ENCODE results near the gene IL36A.

The IL36A gene

DNA sequence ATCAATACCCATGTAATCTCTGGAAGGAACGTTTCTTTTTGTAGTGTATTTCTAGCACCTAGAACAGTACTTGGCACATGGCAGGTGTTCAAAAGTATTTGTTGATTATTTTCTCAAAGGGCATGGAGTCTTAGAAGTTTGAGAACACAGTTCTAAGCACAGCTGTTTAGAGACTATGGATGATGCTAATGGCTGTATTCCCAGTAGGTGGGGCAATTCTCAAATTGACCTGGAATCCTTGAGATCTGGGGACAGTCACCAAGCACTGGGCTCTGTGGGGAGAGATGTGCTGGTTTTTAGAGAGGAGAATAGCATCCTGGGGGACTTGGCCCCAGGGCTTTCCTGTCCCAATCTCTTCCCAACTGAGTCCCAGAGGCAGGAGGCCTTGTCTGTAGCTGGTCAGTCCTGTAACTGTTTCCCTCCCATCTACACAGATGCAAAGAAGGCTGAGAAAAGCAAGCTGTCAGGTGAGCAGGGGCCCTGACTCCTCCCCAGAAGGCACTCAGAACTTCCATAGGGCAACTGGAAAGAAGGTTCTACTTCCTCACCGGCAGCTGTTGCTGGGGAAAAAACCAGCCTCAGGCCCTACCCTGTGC, 44.9 kb upstream of the IL36A start:
- Histone ChIP-seq H2AFZ (ENCODE audit: low read depth) (no peak overlapping the region), H3K79me2 (ENCODE audit: insufficient read depth, low read depth) (no peaks in the 10 kb centered on the region), H3K36me3 (ENCODE audit: insufficient read depth) (no peaks in the 10 kb centered on the region), H3K4me2 (no peak overlapping the region), H3K9ac (no peak overlapping the region), H4K20me1 (ENCODE audit: insufficient read depth) (no peaks in the 10 kb centered on the region), H3K27ac (no peak overlapping the region), H3K4me1 (ENCODE audit: low read depth, poor library complexity, severe bottlenecking) (no peaks in the 10 kb centered on the region), H3K4me3 (IDR thresholded peaks at IDR 0.05; ENCODE audit: insufficient read depth, low read depth, low read length) (no peak overlapping the region), H3K27me3 (ENCODE audit: insufficient read depth, low read depth) (no peaks in the 10 kb centered on the region)
- TF ChIP-seq, protein P1, sequence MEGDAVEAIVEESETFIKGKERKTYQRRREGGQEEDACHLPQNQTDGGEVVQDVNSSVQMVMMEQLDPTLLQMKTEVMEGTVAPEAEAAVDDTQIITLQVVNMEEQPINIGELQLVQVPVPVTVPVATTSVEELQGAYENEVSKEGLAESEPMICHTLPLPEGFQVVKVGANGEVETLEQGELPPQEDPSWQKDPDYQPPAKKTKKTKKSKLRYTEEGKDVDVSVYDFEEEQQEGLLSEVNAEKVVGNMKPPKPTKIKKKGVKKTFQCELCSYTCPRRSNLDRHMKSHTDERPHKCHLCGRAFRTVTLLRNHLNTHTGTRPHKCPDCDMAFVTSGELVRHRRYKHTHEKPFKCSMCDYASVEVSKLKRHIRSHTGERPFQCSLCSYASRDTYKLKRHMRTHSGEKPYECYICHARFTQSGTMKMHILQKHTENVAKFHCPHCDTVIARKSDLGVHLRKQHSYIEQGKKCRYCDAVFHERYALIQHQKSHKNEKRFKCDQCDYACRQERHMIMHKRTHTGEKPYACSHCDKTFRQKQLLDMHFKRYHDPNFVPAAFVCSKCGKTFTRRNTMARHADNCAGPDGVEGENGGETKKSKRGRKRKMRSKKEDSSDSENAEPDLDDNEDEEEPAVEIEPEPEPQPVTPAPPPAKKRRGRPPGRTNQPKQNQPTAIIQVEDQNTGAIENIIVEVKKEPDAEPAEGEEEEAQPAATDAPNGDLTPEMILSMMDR (conservative IDR thresholded peaks at IDR 0.05; ENCODE audit: low read depth, low read length), result no peak

DNA sequence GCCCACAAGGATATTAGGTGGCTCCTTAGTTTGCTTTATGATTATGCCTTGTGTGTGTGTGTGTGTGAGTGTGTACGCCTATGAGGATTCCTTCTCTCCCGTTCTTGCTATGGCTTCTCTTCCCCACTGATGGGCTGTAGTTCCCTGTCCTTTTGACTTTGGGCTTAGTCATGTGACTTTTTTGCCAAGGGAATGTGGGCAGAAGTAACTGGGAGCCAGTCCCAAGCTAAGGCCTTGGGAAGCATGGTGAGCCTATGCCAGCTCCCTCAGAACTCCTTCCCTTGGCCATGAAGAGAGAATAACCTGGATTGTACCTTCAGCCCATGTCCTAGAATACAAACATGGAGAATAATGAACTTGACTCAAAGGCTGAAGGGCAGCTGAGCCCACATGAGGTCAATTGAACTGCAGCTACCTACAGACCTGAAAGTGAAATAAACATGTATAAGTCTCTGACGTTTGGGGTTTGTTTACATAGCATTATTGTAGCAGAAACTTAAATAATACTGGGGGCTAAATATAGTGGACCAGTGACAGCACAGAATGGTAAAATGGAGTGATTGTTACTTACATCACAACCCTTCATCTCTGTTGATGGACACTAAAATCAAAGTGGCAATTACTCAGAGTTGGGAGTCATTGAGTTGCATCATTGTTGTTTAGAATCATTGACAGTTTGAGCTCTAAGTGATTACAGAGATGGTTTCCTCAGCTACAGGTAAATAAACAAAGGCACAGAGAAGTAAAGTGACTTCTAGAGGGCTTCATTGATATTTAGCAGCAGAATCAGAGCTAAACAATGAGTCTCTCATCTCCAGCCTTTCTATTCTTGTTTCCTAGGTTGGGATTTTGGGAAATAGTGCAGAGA, 42.7 kb upstream of the IL36A start:
- no peak overlapping the region for H2AFZ ChIP-seq (ENCODE audit: low read depth)
- no peak overlapping the region for H3K4me3 ChIP-seq (IDR thresholded peaks at IDR 0.05; ENCODE audit: insufficient read depth, low read depth, low read length)
- H3K79me2 ChIP-seq (ENCODE audit: insufficient read depth, low read depth), result no peaks in the 10 kb centered on the region
- no peaks in the 10 kb centered on the region for H3K4me1 ChIP-seq (ENCODE audit: low read depth, poor library complexity, severe bottlenecking)
- no peak overlapping the region for H3K9ac ChIP-seq
- H3K27ac ChIP-seq, result no peak overlapping the region
- TF ChIP-seq, protein P1 (conservative IDR thresholded peaks at IDR 0.05; ENCODE audit: low read depth, low read length), result no peak
- H3K27me3 ChIP-seq (ENCODE audit: insufficient read depth, low read depth), result no peaks in the 10 kb centered on the region
- no peaks in the 10 kb centered on the region for H4K20me1 ChIP-seq (ENCODE audit: insufficient read depth)
- no peak overlapping the region for H3K4me2 ChIP-seq
- H3K36me3 ChIP-seq (ENCODE audit: insufficient read depth), result no peaks in the 10 kb centered on the region

DNA sequence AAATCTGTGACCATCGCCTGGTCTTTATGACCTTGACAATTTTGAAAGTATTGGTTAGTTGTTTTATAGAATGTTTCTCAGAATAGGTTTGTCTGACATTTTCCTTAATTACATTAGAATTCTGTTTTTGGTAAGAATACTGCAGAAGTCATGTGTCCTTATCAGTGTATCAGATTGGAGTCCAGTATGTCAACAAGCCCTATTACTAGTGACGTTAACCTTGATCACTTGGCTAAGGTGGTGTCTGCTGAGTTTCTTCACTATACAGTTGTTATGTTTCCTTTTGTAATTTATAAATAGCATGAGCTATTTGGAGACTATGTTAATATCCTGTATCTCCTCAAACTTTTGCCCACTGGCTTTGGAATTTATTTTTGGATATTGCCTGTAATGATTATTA, 38.2 kb upstream of the IL36A start:
- Histone ChIP-seq H3K27me3 (ENCODE audit: insufficient read depth, low read depth) (no peaks in the 10 kb centered on the region), H3K9ac (no peak overlapping the region)

DNA sequence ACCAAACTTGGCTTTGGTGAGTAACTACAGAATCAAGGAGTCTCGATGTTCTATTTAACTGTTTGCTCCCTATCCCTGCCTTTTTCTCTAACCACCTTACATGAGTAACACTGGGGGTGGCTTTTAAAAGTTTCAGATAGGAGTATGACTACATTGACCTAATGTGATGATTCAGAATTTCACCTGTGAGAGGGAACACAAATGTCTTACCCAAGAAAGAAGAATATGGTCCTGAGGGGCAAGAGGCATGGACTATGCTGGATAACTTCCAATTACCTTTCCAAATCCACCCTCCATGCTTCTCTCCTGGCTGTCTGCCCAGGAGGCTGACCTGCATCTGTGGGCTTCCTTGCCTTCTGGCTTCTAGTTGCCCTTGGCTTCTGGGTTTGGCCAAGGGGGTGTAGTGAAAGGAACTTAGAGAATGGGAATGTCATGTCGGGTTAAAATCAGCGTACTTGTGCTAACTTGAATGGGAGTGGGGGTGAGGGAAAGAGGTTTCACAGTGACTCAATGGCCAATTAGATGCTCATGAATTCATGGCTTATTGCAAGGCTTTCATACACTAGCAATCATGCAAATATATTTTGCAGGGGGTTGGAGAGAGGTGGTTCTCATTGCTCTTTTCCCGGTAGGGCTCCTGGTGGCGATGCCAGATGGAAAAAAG, 32.7 kb upstream of the IL36A start:
- Histone ChIP-seq H3K36me3 (ENCODE audit: insufficient read depth) (no peaks in the 10 kb centered on the region), H3K4me1 (ENCODE audit: low read depth, poor library complexity, severe bottlenecking) (no peaks in the 10 kb centered on the region), H2AFZ (ENCODE audit: low read depth) (no peak overlapping the region), H3K27me3 (ENCODE audit: insufficient read depth, low read depth) (no peaks in the 10 kb centered on the region), H3K79me2 (ENCODE audit: insufficient read depth, low read depth) (no peaks in the 10 kb centered on the region), H3K9ac (no peak overlapping the region), H3K4me3 (IDR thresholded peaks at IDR 0.05; ENCODE audit: insufficient read depth, low read depth, low read length) (no peak overlapping the region), H3K4me2 (no peak overlapping the region), H3K27ac (no peak overlapping the region), H4K20me1 (ENCODE audit: insufficient read depth) (no peaks in the 10 kb centered on the region)
- TF ChIP-seq, protein P1 (conservative IDR thresholded peaks at IDR 0.05; ENCODE audit: low read depth, low read length), result no peak

More for the DNA sequence above, 38.2 kb upstream of the IL36A start:
- H3K4me2 ChIP-seq, result no peak overlapping the region
- no peak overlapping the region for H3K27ac ChIP-seq
- H3K4me3 ChIP-seq (IDR thresholded peaks at IDR 0.05; ENCODE audit: insufficient read depth, low read depth, low read length), result no peak overlapping the region
- TF ChIP-seq, protein P1 (conservative IDR thresholded peaks at IDR 0.05; ENCODE audit: low read depth, low read length), result no peak
- H2AFZ ChIP-seq (ENCODE audit: low read depth), result no peak overlapping the region
- no peaks in the 10 kb centered on the region for H3K4me1 ChIP-seq (ENCODE audit: low read depth, poor library complexity, severe bottlenecking)
- no peaks in the 10 kb centered on the region for H4K20me1 ChIP-seq (ENCODE audit: insufficient read depth)
- no peaks in the 10 kb centered on the region for H3K36me3 ChIP-seq (ENCODE audit: insufficient read depth)
- no peaks in the 10 kb centered on the region for H3K79me2 ChIP-seq (ENCODE audit: insufficient read depth, low read depth)

All from KMS-11 (cell line).